ENCODE results near the gene LCE2D.
"Not testable (repeated sequence)": the region's sequence is repeated elsewhere in the genome, so short reads cannot be mapped to it uniquely, and the experiment has no call there.

LCE2D gene

DNA sequence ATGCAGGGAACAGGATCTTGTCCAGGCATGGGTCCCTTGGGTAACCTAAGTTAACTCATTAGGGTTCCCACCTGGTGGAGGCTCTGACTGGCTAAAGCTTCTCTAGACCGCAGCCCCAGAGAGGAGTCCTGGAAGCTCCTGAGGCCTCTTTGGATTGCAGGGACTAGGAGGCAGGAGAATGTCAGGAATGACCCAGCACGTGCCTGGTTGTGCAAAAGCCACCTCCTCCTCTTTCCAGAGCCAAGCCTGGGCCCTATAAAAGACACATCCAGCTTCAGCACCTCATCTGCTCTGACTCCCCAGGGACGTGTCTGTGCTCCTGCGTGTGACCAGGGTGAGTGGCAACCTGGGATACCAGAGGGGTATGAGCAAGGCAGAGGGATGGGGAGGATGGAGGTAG, 22.6 kb downstream of the LCE2D start, which contains the start of gene LCE2B:
Gene LCE2B, plus strand, starts transcription at position 301 of the 400 bp plus-strand sequence. CDS start 721 bp downstream, outside the sequence.
- FAIRE-seq; DNase-seq (ENCODE audit: extremely low spot score, insufficient read length, low read depth): not testable (repeated sequence)

GRCh38 chr1:152697701-152698600, 34.8 kb downstream of the LCE2D start, which contains the start of gene LCE2A:
Gene LCE2A, plus strand, starts transcription at chr1:152698345. Its CDS starts 557 bp downstream, at chr1:152698902.
- no peak for FAIRE-seq
- DNase-seq (ENCODE audit: extremely low spot score, insufficient read length, low read depth): no peak

DNA sequence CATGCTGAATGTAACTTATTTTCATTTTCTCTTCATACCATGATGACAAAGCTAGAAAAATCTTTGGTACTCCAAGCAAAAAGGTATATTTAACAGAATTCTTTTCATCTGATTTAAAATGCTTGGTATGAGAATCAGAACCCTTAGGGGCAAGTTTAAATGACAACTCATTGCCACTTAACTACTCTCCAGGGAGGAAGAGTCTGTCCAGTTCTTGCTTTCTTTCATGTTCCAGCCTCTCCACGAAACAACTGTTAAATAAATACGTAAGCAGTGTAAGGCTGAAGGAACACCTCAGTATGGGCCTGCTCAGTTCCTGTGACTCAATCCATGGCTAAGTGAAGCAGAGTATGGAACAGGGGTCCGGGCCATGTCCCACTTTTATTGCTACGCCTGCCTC, 36.6 kb downstream of the LCE2D start:
- DNase-seq (ENCODE audit: extremely low spot score, insufficient read length, low read depth): no peak
- no peak for FAIRE-seq

DNA sequence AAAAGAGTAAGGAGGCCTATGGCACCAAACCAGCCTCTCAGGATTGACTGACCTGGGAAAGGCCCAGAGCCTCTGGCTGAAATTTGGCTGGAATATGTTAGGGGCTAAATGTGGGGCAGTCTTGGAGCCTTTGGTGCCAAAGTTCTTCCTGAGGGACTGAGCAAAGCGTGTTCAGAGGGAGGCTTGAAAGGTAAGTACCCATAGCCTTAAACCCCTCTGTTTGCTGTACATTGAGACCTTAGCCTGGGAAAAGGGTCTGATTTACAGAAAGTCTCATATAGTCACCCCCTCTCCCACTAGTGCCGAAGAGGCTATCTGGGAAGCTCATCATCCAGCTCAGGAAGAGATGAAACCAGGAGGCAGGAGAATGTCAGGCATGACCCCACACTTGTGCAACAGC, 44.7 kb downstream of the LCE2D start, which contains the start of gene LCE4A:
Gene LCE4A, plus strand, starts transcription at position 301 of the 400 bp plus-strand sequence. CDS start 916 bp downstream, outside the sequence.
- FAIRE-seq: no peak
- no peak for DNase-seq (ENCODE audit: extremely low spot score, insufficient read length, low read depth)
